GM12873 (cell line): ENCODE results near the gene PRKN.

Source experiments
- CTCF ChIP-seq: IDR thresholded peaks from 2 replicates; pipeline ENCODE4 v1.5.1; 2012; ENCODE audit warnings: low read depth, mild to moderate bottlenecking, moderate library complexity, low read length, control low read depth; ENCODE audit not compliant: insufficient read depth; ENCODE audit errors: missing control alignments

PRKN gene

DNA sequence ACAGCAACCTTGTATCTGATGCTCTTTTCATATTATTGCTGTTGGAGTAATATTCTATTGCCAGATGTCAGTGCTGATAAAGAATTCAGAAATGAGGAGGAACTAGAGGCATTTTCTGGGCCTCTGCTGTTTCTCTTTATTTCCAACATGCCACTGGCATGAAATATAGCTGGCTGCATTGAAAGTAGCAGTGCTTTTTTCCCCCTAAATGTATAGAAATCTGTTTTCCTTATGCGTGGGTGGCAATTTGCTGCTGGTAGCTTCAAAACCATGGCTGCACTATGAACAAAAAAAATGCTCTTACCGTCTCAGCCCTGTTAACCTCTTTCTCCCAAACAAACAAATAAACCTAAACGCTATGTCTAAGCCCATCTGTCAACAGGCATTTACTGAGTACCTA lies 1011.4 kb downstream of the PRKN start:
- TF ChIP-seq CTCF = no peak

DNA sequence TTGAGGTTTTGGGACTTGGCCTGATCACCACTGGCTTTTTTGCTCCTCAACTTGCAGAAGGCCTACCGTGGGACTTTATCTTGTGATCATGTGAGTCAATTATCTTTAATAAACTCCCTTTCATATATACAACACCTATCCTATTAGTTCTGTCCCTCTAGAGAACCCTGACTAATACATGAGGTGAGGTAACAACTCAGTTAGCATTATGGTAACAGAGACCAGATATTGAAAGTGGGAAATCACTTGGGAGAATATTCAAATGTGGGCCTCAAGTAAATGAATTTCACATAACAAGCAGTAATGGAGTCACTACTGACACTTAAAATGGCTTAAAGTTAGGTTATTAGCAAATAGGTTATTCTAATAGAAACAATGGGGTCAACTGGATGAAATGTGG lies 1015.6 kb downstream of the PRKN start:
- TF ChIP-seq CTCF = no peak

DNA sequence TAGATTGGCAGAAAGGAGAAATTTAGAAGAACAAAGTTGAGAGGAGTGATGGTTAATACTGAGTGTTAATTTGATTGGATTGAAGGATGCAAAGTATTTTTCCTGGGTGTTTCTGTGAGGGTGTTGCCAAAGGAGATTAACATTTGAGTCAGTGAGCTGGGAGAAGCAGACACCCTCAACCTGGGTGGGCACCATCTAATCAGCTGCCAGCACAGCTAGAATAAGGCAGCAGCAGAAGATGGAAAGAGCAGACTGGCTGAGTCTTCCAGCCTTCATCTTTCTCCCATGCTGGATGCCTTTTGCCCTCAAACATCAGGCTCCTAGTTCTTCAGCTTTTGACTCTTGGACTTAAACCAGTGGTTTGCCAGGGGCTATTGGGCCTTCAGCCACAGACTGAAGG lies 1016.1 kb downstream of the PRKN start:
- no peak for TF ChIP-seq CTCF

GRCh38 chr6:161710698-161711097 lies 1016.9 kb downstream of the PRKN start:
- TF ChIP-seq CTCF = no peak

DNA sequence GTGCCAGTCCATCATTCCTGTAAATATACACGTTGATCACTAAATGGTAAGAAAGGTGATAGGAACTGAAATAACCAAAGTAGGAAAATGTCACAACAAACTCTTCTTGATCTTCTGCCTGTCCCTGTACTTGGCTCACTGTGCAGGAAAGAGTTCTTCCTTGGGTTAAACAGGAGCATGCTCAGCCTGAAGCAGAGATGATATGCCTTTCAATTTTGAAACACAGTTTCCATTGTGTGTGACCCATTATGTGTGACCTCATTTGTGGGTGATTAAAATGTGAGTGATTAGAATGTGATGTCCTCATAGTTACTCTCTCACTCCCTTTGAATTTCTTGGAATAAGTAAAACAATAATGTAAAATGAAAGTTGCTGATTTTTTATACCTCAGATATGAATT lies 1026.5 kb downstream of the PRKN start:
- no peak for TF ChIP-seq CTCF

- no peak for TF ChIP-seq CTCF
These were observed 1030.8 kb downstream of the PRKN start for GRCh38 chr6:161696801-161697200.

DNA sequence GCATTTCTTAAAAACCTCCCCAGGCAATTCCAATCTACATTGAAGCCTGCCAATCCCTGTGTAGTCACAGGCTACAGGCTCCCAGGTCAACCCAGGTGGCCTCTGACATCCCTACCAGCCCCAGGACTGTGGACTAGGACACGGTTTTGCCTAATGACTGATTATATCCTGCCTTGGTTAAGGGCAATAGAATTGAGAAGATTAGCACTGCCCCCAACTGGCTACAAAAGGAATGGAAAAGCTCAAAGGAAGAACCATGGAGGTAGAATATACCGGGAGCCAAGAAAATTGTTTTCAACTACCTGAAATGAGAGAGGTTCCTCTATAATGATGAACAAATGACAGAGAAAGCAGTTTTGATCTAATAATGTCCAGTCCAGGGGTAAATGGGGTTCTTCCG lies 1032.6 kb downstream of the PRKN start:
- peak; percentile 52 for TF ChIP-seq CTCF

DNA sequence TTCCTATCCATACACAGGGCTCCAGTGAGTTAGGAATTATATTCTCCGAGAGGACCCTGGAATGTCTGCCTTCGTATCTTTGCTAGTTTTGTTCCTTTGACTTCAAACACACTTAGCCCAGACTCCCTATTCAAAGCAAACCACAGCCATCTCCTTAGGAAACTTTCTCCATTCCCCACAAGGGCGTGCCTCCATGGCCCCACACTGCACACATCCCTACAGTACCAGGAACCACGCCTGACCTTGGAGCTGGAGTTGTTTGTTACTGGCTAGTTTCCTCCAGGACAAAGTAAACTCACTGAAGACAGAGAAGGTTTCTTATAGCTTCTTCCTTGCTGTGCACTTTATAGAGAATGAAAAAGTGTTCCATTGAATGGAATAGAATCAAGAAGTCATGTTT lies 1040.9 kb downstream of the PRKN start:
- TF ChIP-seq CTCF = no peak
